HG03575 (cell line): Measurements from ENCODE around the gene OR10A3.

Experiments used
- ATAC-seq: cut with Tn5 transposase; IDR thresholded peaks from one replicate; pipeline ENCODE4 v1.9.1; 2021; ENCODE audit not compliant: unreplicated experiment, insufficient number of reproducible peaks, low FRiP score; ENCODE audit errors: extremely low read depth

The OR10A3 gene

DNA sequence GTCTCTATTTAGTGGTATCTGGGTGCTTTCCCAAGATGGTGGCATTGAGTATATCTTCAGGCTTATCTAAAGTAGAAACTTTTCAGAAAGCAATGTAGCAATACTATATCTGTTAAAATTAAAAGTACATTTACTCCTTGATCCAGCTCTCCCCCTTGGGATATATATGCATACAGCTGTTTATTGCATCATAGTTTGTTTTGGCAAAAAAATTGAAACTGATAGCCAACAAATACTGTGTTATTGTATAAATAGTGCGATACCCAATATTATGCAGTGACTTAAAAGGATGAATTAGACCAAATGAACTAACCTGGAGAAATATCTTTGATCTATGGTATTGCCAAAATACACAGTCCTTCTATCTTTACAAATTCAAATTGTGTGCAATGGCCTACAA lies 8.4 kb upstream of the OR10A3 start:
- ATAC-seq, result no peak

DNA sequence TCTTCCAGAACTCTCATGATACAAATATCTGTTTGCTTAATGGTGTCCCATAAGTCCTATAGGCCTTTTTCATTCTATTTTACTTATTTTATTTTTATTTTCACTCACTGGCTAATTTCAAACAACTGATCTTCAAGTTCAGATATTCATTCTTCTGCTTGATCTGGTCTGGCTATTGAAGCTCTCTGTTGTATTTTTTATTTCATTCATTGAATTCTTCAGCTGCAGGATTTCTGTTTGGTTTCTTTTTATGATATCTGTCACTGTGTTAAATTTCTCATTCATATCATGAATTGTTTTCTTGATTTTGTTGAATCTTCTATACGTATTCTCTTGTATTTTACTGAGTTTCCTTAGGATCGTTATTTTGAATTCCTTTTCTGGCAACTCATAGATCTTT lies 2.6 kb upstream of the OR10A3 start:
- no peak for ATAC-seq

DNA sequence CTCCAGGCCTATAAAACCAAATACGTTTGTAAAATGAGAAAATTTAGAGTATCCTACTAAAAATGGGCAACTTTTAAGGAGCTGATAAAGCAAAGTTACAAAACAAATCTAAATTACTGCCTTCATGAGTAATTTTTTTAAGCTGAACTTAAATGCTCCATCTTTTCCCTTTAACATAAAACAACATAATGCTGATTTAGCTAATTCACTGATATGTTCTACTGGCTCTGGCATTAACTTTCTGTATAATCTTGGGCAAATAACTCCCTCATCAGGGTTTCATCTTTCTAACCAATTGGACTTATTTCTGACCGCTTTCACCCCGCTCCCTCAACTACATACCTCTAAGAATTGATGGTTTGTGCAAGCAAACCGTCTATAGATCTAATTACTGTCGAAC lies 362 bp downstream of the OR10A3 start:
- no peak for ATAC-seq

DNA sequence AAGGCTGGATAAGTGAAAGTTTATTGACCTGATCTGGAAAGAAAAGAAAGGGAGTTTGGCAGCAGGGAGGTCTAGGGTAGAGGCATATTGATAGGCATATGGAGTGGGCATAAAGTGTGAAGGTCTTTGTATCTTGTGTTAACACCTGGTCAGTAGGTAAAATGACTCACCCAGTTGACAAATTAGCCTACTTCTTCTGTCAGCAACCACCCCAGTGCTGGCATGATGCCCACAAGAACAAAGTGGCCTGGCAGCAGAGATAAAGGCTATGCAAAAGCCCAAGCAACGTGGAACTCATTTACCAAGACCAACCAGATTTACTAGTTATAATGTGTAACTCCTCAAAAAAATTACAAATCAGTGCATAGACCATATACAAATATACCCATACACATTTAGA lies 4.9 kb downstream of the OR10A3 start:
- ATAC-seq, result no peak

DNA sequence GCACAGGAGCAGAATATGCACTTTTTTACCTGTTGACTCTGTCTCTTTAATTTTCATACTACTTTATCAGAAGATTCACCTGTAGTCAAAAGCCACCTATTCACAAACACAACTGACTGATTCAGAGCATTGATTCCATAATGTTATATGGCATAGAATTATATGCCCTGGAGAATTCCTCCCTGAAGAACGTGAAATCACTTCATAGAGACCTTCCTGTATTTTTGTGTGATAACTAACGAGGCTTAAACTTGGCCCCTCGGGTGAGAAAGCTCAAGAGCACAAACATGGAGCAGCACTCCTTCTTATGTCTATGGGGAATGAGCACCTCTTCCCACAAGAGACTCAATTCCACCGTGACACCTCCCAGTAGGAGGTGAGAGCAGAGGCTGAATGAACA lies 10.3 kb downstream of the OR10A3 start, which contains the start of gene OR10A6:
TSS of gene OR10A6 (minus strand) at position 101 of the 400 bp plus-strand sequence. CDS start 2,606 bp downstream, outside the sequence.
- no peak for ATAC-seq

DNA sequence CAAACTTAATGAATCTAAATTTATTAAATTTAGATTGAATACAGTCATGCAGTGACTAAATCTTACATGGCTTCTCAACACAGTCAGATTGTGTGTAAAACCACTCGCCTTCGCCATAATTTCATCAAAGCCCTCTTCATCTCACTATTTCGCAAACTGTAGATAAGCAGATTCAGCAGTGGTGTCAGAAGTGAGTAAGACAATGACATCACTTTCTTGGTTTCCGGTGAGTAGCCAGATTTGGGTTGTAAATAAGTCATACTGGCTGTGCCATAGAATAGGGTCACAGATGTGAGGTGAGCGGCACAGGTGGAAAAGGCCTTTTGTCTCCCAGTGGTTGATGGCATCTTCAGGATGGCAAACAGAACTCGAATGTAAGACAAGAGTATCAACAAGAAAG lies 13.9 kb downstream of the OR10A3 start:
- no peak for ATAC-seq

DNA sequence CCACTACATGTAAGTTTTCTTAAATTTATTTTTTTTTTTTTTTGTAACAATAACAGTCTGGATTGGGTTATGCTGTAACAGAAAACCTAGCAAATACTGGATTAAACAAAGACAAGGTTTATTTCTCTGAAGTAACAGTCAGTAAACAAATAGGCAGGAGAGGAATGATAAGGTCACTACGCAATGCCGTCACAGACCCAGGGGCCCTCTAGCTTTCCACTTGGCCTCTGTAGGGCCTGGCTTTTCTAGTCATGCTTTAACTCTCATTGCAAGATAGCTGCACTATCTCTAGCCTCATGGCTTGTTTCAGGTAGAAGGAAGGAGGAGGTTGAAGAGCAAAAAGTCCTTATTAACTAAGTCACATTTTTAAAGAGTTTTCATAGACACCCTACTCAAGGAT lies 17.0 kb downstream of the OR10A3 start:
- ATAC-seq, result no peak

DNA sequence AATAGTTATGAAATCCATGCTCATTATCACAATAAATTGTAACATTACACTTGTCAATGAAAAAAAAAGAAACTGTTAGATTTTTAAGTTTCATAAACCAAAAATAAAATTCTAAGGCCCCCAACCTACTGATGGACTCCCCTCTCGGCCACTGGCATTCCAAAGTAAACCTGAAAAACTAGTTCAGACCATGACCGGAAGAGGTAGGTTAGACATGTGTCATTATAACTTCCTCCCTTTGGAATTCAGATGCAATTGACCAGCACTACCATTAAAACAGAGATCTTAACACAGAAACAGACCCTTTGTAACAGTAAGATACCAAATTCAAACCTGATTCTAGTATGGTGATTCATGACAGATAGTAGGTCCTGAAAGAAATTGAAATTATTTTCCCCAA lies 23.4 kb downstream of the OR10A3 start:
- ATAC-seq, result no peak

DNA sequence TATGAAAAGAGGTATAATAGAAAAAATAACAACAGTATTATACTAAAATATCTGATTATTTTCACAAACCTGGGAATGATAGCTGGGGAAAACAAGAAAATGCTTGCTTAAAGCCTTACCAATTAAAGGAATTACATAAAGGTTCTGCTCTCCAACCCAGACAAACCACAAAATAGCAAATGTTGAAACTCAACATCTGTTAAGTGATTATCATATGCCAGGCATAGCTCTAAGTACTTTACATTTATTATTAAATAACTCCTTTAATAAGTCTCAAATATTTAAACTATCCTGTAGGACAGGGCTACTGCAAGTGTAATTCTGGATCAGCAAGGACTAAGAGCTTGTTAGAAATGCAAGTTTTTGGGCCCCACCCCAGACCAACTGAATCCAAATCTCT lies 30.5 kb downstream of the OR10A3 start:
- ATAC-seq, result no peak

DNA sequence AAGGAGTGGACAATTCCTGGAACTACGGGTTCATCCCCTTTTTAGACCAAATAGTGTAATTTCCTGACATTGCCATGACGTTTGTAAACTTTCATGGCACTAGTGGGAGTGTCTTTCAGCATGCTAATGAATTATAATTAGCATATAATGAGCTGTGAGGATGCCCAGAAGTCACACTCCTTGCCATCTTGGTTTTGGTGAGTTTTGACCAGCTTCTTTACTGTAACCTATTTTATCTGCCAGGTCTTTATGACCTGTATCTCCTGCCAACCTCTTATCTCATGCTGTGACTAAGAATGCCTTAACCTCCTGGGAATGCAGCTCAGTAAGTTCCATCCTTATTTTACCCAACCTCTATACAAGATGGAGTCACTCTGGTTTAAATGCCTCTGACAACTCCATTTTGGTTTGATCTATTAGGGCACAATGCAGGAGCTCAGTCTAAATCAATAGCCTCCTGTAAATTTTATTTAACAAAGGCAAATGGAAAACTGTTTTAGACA lies 31.2 kb downstream of the OR10A3 start:
- no peak for ATAC-seq

DNA sequence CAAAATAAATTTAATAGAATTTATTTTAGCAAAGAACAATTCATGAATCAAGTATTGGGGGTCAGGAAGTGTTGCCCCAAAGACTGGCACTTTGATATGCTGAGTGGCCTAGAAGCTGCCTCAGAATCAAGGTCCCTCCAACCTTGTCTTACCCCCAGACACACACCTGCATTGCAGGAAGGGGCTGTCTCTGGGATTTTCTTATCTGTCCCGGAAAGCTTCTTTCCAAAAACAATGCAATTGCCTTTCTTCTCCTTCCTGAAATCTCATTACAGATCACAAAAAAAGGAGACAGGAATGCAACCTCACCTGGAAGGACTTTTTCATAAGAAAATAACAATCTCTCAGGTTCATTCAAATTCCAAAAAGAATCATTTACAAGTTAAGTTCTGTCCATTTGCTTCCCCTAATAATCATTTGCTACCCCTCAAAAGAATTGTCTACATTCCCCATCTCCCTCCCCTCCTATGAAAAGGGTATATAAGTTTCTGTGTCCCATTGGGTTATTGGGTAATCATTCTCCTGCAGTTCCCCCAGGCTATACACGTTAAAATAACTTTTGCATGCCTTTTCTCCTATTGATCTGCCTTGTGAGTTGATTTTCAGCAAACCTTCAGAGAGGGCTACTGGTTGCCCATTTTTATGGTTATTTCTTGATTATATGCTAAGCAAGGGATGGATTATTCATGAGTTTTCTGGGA lies 31.8 kb downstream of the OR10A3 start:
- no peak for ATAC-seq

DNA sequence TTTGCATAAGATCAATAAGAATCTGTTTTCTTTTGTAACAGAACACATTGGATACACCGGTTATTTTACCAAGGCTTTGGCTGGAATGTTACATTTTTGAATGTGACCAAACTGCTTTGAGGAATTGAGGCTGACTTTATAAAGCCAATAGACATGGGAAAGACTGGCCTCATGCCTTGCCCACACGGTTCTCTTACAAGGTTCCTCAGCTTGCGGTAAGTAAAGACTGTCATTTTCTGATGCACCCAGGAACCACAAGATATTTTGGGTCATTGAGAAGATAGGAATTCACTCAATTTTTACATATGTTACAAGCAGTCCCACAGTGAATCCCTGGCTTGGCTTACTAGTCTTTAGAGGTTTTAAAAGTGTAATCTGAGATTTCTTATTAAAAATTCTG lies 34.4 kb downstream of the OR10A3 start:
- ATAC-seq, result no peak

DNA sequence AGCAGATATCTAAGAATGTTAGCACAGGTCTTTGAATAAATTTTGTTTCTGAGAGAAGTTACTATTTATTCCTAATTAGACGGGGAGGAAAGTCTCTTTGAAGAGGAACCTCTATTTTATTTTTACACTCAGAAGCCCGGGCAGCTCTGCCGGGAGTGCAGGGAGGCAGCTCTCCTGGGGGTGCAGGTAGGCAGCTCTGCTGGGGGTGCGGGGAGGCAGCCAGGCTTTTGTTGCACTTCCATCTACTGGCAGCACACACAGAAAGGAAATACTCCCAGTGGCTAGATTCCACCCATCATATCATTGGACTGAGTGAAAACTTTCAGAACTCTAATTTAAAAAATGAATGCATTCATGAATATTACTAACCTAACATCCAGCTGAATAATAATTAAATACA lies 35.0 kb downstream of the OR10A3 start:
- no peak for ATAC-seq

DNA sequence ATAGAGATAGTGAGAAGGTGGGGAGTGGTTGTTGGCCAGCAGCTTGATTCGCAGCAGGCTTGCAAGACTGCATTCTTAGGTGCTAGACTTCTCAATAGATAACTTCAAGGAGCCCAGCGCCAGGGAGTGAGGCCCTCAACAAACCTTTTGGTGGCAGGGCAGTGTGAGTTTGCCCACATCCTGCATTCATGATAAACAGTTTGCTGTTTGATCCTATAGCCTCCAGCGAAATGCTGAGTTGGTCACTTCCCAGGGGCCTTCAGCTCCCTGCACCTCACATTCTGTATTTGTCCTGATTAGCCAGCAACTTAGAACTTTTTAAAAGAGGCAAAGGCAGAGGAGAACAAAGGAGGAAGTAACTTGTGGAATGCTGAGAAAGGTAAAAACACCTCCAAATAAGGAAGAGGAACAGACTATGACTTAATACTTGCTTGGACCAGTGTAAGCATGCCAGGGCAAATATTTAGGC lies 35.5 kb downstream of the OR10A3 start:
- ATAC-seq, result no peak

DNA sequence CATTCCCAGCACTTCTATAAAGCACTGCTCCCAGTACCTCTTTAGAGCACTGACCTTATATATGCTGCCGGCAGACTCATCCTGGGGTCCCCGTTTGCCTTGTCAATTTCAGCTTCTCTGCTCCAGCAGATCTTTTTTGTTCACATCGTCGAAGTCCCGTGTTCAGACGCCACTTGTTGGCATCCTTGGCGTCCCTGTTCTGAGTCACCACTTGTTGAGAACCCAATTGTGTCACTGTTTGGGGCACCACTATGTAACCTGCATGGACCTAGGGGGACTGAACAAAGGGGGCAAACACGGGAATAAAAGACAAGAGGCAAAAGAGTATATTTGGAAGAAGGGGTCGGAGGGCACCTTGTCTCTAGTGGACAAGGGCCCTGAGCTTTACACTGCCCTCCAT lies 36.0 kb downstream of the OR10A3 start:
- no peak for ATAC-seq

DNA sequence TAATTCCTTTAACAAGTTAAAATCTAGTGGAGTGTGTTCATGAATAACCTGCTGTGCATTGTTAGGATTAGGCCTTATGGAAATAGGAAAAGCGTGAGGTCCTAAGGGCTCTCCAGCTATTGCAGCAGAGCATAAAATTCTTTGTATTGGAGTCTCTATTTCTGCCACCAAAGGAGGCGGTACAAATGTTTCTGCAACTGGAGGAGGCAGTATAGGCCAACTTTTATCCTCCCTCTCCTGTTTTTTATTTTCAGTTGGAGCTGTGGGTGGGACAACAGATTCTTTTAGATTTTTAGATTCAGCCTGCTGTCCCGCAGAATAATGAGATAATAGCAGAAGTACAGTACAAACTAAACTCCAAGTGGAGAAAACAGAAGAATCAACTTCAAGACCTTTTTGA lies 36.6 kb downstream of the OR10A3 start:
- ATAC-seq, result no peak

DNA sequence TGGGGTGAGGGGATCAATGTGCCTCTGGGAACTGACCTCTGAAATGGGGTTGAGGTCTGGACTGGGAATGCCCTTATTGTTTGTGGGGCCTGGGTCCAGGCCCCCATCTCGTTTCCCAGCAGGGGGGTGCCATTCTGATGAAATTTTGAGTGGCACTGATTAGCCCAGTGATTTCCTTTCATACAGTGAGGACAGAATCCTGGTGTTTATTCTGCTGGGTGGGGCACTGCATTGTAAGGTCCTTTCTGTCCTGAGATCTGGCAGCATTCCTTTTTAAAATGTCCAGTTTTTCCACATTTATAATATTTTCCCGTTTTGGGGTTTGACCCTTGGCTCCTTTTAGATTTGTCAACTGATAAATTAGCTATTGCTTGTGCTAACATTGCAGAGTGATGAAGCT lies 37.6 kb downstream of the OR10A3 start:
- no peak for ATAC-seq

DNA sequence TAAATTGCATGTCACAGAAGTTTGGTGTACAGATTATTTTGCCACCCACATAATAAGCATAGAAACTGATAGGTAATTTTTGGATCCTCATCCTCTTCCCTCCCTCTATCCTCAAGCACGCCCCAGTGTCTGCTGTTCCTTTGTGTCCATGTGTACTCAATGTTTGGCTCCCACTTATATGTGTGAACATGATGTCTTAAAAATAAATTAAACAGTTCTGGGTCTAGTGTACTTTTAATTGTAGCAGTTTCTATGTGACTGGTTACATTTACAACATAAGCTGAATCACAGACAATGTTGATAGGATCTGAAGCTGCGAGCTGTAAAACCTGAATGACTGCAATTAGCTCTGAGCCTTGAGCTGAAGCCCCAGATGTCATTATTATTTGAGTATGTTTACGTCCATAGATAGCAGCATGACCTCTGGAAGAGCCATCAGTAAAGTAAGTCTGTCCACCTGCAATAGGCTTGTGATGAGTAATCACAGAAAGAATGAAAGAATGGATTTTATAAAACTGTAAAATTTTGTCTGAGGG lies 40.1 kb downstream of the OR10A3 start:
- ATAC-seq, result no peak

DNA sequence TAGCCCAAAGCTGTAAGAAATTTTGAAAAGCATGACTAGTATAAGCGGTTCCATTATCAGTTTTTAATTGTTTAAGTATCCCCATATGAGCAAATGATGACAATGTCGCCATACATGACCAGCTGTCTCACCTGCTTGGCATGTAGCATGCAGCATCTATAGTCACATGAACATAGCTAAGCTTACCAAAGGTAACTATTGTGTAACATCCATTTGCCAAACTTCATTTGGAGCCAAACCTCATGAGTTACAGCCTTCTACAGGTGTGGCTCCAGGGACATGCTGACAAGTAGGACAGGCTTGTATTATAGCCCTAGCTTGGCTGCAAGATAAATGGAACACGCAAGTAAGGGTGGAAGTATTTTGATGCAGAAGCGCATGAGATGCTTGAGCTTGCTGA lies 40.8 kb downstream of the OR10A3 start:
- ATAC-seq, result no peak

DNA sequence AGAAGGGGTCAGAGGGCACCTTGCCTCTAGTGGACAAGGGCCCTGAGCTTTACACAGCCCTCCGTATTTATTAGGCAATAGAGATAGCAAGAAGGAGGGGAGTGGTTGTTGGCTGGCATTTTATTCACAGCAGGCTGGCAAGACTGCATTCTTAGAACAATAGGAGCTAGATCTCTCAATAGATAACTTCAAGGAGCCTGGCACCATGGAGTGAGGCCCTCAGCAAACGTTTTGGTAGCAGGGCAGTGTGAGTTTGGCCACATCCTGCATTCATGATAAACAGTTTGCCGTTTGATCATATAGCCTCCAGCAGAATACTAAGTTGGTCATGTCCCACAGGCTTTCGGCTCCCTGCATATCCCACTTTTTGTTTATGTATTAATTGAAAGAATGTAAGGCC lies 42.1 kb downstream of the OR10A3 start:
- no peak for ATAC-seq
